Mesenchymal stem cell (in vitro differentiated cells and primary cell): ENCODE data around the gene GRID2.

Experiments used
- DNase-seq: peaks from one replicate; pipeline ENCODE4 v3.0.0-alpha.2; 2013
- H2AFZ ChIP-seq: one replicate; pipeline ENCODE4 v1.6.1; 2013; ENCODE audit warnings: low read depth, mild to moderate bottlenecking, control low read depth, inconsistent platforms, low read length, moderate library complexity
- H2AK5ac ChIP-seq: 2 replicates; pipeline ENCODE4 v1.6.1; 2013; ENCODE audit warnings: low read length, moderate library complexity, mild to moderate bottlenecking, inconsistent platforms; ENCODE audit not compliant: severe bottlenecking
- H2BK120ac ChIP-seq: one replicate; pipeline ENCODE4 v1.6.1; 2013; ENCODE audit warnings: low read depth, mild to moderate bottlenecking, inconsistent platforms, low read length, moderate library complexity
- H2BK12ac ChIP-seq, 2 experiments: one replicate each; pipeline ENCODE4 v1.6.1; 2013; ENCODE audit warnings: inconsistent platforms in 2 of 2, low read length in 2 of 2, mild to moderate bottlenecking in 2 of 2, moderate library complexity in 2 of 2, control low read depth in 1 of 2
- H2BK15ac ChIP-seq: one replicate; pipeline ENCODE4 v1.6.1; 2013; ENCODE audit warnings: mild to moderate bottlenecking, low read depth, inconsistent platforms; ENCODE audit not compliant: poor library complexity, severe bottlenecking
- H2BK5ac ChIP-seq: 2 replicates; pipeline ENCODE4 v1.6.1; 2013; ENCODE audit warnings: low read depth, mild to moderate bottlenecking, low read length, control low read depth, inconsistent platforms; ENCODE audit not compliant: poor library complexity, severe bottlenecking
- H3K14ac ChIP-seq, 2 experiments: one replicate each; pipeline ENCODE4 v1.6.1; 2013; ENCODE audit warnings: inconsistent platforms in 2 of 2, low read length in 2 of 2, control low read depth in 1 of 2, mild to moderate bottlenecking in 1 of 2, moderate library complexity in 1 of 2
- H3K18ac ChIP-seq, 2 experiments: one replicate each; pipeline ENCODE4 v1.6.1; 2013; ENCODE audit warnings: inconsistent platforms in 2 of 2, low read length in 2 of 2, control low read depth in 1 of 2, low read depth in 1 of 2, mild to moderate bottlenecking in 1 of 2
- H3K23ac ChIP-seq, 2 experiments: one replicate each; pipeline ENCODE4 v1.6.1; 2013; ENCODE audit warnings: inconsistent platforms in 2 of 2, low read length in 2 of 2, mild to moderate bottlenecking in 2 of 2, moderate library complexity in 2 of 2, control low read depth in 1 of 2
- H3K27ac ChIP-seq: 2 replicates; pipeline ENCODE4 v1.5.1; 2013; ENCODE audit warnings: mild to moderate bottlenecking, moderate library complexity, low read length, control low read depth, inconsistent platforms; ENCODE audit not compliant: poor library complexity, severe bottlenecking
- H3K27me3 ChIP-seq, 2 experiments: 2 replicates each; pipeline versions ENCODE4 v1.6.1 to v1.7.0; 2013; ENCODE audit warnings: low read length in 2 of 2, mild to moderate bottlenecking in 2 of 2, moderate library complexity in 2 of 2, control low read depth in 1 of 2, inconsistent platforms in 1 of 2; ENCODE audit not compliant: control insufficient read depth in 1 of 2, insufficient read depth in 1 of 2
- H3K36me3 ChIP-seq, 2 experiments: 2 replicates each; pipeline versions ENCODE4 v1.6.1 to v1.7.0; 2013; ENCODE audit warnings: low read length in 2 of 2, control low read depth in 1 of 2, inconsistent platforms in 1 of 2, low read depth in 1 of 2, mild to moderate bottlenecking in 1 of 2; ENCODE audit not compliant: insufficient read depth in 2 of 2, control insufficient read depth in 1 of 2
- H3K4ac ChIP-seq, 2 experiments: one replicate each; pipeline ENCODE4 v1.6.1; 2013; ENCODE audit warnings: inconsistent platforms in 2 of 2, low read length in 2 of 2, mild to moderate bottlenecking in 2 of 2, moderate library complexity in 2 of 2, control low read depth in 1 of 2, low read depth in 1 of 2
- H3K4me1 ChIP-seq: 2 replicates; pipeline ENCODE4 v1.6.1; 2013; ENCODE audit warnings: low read depth, low read length, control low read depth; ENCODE audit not compliant: control insufficient read depth, insufficient read depth
- H3K4me2 ChIP-seq: 2 replicates; pipeline ENCODE4 v1.6.1; 2013; ENCODE audit warnings: low read length, mild to moderate bottlenecking, inconsistent platforms; ENCODE audit not compliant: poor library complexity, severe bottlenecking
- H3K4me3 ChIP-seq, 2 experiments: 2 replicates each; pipeline versions ENCODE4 v1.5.1 to v1.7.0; 2013; ENCODE audit warnings: low read length in 2 of 2, mild to moderate bottlenecking in 2 of 2, control low read depth in 1 of 2, low read depth in 1 of 2; ENCODE audit not compliant: insufficient read depth in 1 of 2
- H3K79me1 ChIP-seq: replicated peaks from 2 replicates; pipeline ENCODE4 v1.6.1; 2013; ENCODE audit warnings: mild to moderate bottlenecking, control low read depth, low read length, inconsistent platforms; ENCODE audit not compliant: poor library complexity, severe bottlenecking
- H3K9ac ChIP-seq: 2 replicates; pipeline ENCODE4 v1.7.0; 2013; ENCODE audit warnings: mild to moderate bottlenecking, low read length, moderate library complexity
- H3K9me3 ChIP-seq: 2 replicates; pipeline ENCODE4 v1.7.0; 2013; ENCODE audit warnings: mild to moderate bottlenecking, low read length; ENCODE audit not compliant: control insufficient read depth
- H4K8ac ChIP-seq: one replicate; pipeline ENCODE4 v1.6.1; 2013; ENCODE audit warnings: inconsistent platforms, mild to moderate bottlenecking, low read length, moderate library complexity
- H4K91ac ChIP-seq: one replicate; pipeline ENCODE4 v1.6.1; 2013; ENCODE audit warnings: mild to moderate bottlenecking, low read length, inconsistent platforms
- WGBS: methylation state at CpG from one replicate; pipeline ENCODE4 v1.1.7; 2013; ENCODE audit warnings: mixed read lengths; 5-methylcytosine and 5-hydroxymethylcytosine counted together

Gene GRID2

DNA sequence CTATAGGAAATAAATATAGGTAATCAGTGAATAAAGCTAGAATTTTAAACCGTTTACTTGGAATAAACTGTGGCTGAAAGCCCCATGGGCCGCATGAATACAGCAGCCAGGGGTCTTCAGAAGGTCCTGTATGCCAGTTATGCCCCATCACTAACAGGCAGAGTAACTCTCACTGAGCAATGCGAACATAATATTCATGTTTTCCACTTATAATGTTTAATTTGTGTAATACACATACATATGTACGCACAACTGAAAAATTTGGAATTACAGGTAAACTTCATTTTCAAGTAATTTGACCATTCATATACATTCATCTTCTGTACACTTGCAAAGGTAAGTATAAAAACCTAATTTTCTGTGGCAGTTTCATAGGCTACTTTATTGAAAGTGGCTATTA lies 998.5 kb downstream of the GRID2 start:
- no peaks in the 10 kb centered on the region for H3K4me1 ChIP-seq
- H3K9ac ChIP-seq: no peak overlapping the region
- H3K23ac ChIP-seq: no peak overlapping the region
- no peak overlapping the region for H3K4me2 ChIP-seq
- no peak overlapping the region for H2BK15ac ChIP-seq
- no peak overlapping the region for H2BK12ac ChIP-seq
- no peak overlapping the region for H2AFZ ChIP-seq
- H4K91ac ChIP-seq: no peak overlapping the region
- H3K27me3 ChIP-seq: no peaks in the 10 kb centered on the region
- 94% methylated on average over 2 of the region's 4 CpGs for WGBS
- no peaks in the 10 kb centered on the region for H3K79me1 ChIP-seq
- no peak overlapping the region for H3K18ac ChIP-seq
- H3K9me3 ChIP-seq: no peaks in the 10 kb centered on the region
- no peak for DNase-seq
- no peak overlapping the region for H3K4me3 ChIP-seq
- no peak overlapping the region for H3K27ac ChIP-seq
- H3K14ac ChIP-seq: no peak overlapping the region
- H2BK5ac ChIP-seq: no peak overlapping the region
- H3K36me3 ChIP-seq: no peaks in the 10 kb centered on the region
- no peak overlapping the region for H2BK120ac ChIP-seq
- H4K8ac ChIP-seq: no peak overlapping the region
- no peak overlapping the region for H2AK5ac ChIP-seq
- no peak overlapping the region for H3K4ac ChIP-seq

DNA sequence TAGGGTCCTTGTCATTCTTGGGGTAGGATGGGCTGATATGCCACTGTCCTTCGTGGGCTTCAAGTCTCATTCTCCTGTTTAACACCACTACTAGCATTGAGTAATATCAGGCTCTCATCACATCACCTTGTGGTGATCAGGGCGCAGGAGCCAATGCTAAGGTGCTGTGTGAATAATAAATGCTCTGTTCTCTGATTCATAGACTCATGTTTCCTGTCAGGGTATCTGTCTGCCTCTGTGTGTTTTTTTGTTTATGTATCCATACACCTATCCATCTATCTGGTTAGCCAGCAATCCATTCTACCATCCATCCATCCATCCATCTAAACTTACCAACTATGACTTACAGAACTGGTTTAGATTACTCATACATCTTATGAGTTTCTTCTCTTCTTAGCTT lies 999.7 kb downstream of the GRID2 start:
- H3K79me1 ChIP-seq: no peaks in the 10 kb centered on the region
- no peak overlapping the region for H4K8ac ChIP-seq
- no peak overlapping the region for H3K14ac ChIP-seq
- no peaks in the 10 kb centered on the region for H3K9me3 ChIP-seq
- H3K9ac ChIP-seq: no peak overlapping the region
- H3K18ac ChIP-seq: no peak overlapping the region
- H3K4me3 ChIP-seq: no peak overlapping the region
- H3K4me1 ChIP-seq: no peaks in the 10 kb centered on the region
- H3K27ac ChIP-seq: no peak overlapping the region
- no peak overlapping the region for H3K4ac ChIP-seq
- H3K36me3 ChIP-seq: no peaks in the 10 kb centered on the region
- H3K4me2 ChIP-seq: no peak overlapping the region
- no peak for DNase-seq
- WGBS: no CpG with 5 or more reads among the region's 2 CpGs
- no peak overlapping the region for H2BK15ac ChIP-seq
- no peak overlapping the region for H3K23ac ChIP-seq
- H2AFZ ChIP-seq: no peak overlapping the region
- no peak overlapping the region for H4K91ac ChIP-seq
- H2AK5ac ChIP-seq: peak overlapping the region; percentile 9
- no peak overlapping the region for H2BK120ac ChIP-seq
- H3K27me3 ChIP-seq: no peaks in the 10 kb centered on the region
- H2BK12ac ChIP-seq: no peak overlapping the region
- H2BK5ac ChIP-seq: no peak overlapping the region

GRCh38 chr4:93312299-93312698 lies 1008.5 kb downstream of the GRID2 start:
- Histone ChIP-seq H3K9ac (no peak overlapping the region), H3K4me2 (no peak overlapping the region)

DNA sequence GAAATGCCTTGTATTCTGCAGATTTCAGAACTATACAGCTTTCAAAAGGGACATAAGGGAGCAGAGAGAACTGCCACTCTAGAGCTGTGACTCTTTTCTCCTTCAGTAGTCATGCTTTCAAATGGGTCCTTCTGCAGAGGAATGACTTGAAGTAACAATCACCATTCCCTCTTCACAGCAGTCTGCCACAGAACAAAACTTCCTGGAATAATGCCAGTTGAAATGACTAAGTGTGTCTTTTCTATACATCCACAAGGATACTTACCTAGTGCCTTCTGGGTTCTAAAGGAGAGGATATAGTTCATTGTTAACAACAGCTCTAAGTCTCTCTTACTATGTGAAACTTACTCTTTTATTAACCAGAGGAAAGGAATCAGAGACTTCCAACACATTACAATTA lies 1009.4 kb downstream of the GRID2 start:
- peak; percentile 5 for DNase-seq
- H2BK15ac ChIP-seq: no peak overlapping the region
- no peak overlapping the region for H2AK5ac ChIP-seq
- H3K18ac ChIP-seq: no peak overlapping the region
- H4K8ac ChIP-seq: no peak overlapping the region
- no peak overlapping the region for H3K9ac ChIP-seq
- no peak overlapping the region for H3K23ac ChIP-seq
- no peaks in the 10 kb centered on the region for H3K36me3 ChIP-seq
- no peak overlapping the region for H2BK12ac ChIP-seq
- H3K4me3 ChIP-seq: no peak overlapping the region
- no peaks in the 10 kb centered on the region for H3K27me3 ChIP-seq
- no peak overlapping the region for H3K4me2 ChIP-seq
- no peaks in the 10 kb centered on the region for H3K79me1 ChIP-seq
- H2BK120ac ChIP-seq: no peak overlapping the region
- H3K9me3 ChIP-seq: no peaks in the 10 kb centered on the region
- H4K91ac ChIP-seq: no peak overlapping the region
- no peak overlapping the region for H3K27ac ChIP-seq
- no peak overlapping the region for H3K14ac ChIP-seq
- H2BK5ac ChIP-seq: no peak overlapping the region
- H3K4me1 ChIP-seq: no peaks in the 10 kb centered on the region
- no peak overlapping the region for H2AFZ ChIP-seq
- no peak overlapping the region for H3K4ac ChIP-seq

More at GRCh38 chr4:93312299-93312698, 1008.5 kb downstream of the GRID2 start:
- WGBS: 100% methylated on average over 2 of the region's 4 CpGs
- Histone ChIP-seq H3K27ac (no peak overlapping the region), H2BK12ac (no peak overlapping the region), H3K23ac (no peak overlapping the region), H2BK120ac (no peak overlapping the region), H3K9me3 (no peaks in the 10 kb centered on the region), H3K18ac (no peak overlapping the region), H3K14ac (no peak overlapping the region), H3K79me1 (no peaks in the 10 kb centered on the region), H2AFZ (no peak overlapping the region), H3K4ac (no peak overlapping the region), H2BK15ac (no peak overlapping the region), H3K4me3 (no peak overlapping the region), H3K27me3 (no peaks in the 10 kb centered on the region), H4K8ac (no peak overlapping the region), H3K4me1 (no peaks in the 10 kb centered on the region), H4K91ac (no peak overlapping the region), H2BK5ac (no peak overlapping the region), H3K36me3 (no peaks in the 10 kb centered on the region), H2AK5ac (no peak overlapping the region)
- no peak for DNase-seq
